ENCODE data around the gene FXYD5. TPM values are rescaled to one million over a fixed set of nuclear protein-coding genes. Genes with fewer than 3 reads are reported as not detected.

Gene FXYD5
- total RNA-seq, 1 experiment from 2014 or later: 123 TPM

- no peaks in the 10 kb centered on the region for H3K36me3 ChIP-seq (ENCODE audit: control insufficient read depth in 1 of 2, insufficient read depth in 2 of 2, low read length in 2 of 2)
- no peak for ATAC-seq
- RAD21 ChIA-PET (ENCODE audit: low non-redundant PET in 1 of 2, low total read pairs in 2 of 2, uncharacterized antibody in 2 of 2, unreplicated experiment in 2 of 2): interaction anchor here (0.6 to 2.3 kb wide), 7 partner anchors 19 to 98 kb away, joined by 3 to 25 read pairs (median 5); no protein-coding TSS in a partner anchor
These were observed 12.5 kb upstream of the FXYD5 start for GRCh38 chr19:35141837-35142605.

More at GRCh38 chr19:35141837-35142605, 12.5 kb upstream of the FXYD5 start:
- Histone ChIP-seq H3K9me3 (ENCODE audit: control insufficient read depth in 1 of 2, insufficient read depth in 1 of 2, low read depth in 1 of 2, low read length in 2 of 2) (no peaks in the 10 kb centered on the region), H3K79me2 (ENCODE audit: insufficient read depth, low read length) (no peaks in the 10 kb centered on the region), H3K27ac (ENCODE audit: low read depth, low read length) (peak overlapping the region; percentile 32; the same call in 1 of the 2 replicates), H2AFZ (ENCODE audit: low read depth, low read length, poor library complexity, severe bottlenecking) (no peak overlapping the region), H3K27me3 (ENCODE audit: insufficient read depth, low read length) (no peaks in the 10 kb centered on the region), H4K20me1 (ENCODE audit: insufficient read depth) (no peaks in the 10 kb centered on the region), H3K9ac (ENCODE audit: low read length) (peak overlapping the region; percentile 56), H3K9me2 (ENCODE audit: insufficient read depth) (no peaks in the 10 kb centered on the region), H3K4me1 (ENCODE audit: control insufficient read depth in 1 of 2, insufficient read depth in 2 of 2, low read length in 2 of 2) (peaks cover 22 to 35% of the 10 kb centered on the region in 2 experiments), H3K4me2 (ENCODE audit: low read length) (peak overlapping the region; percentile 95), H3K4me3 (replicated peaks in 1 of 2; ENCODE audit: low read depth in 1 of 2, low read length in 2 of 2) (peak overlapping the region; percentile 49 to 66)
- no TSS peak for BruUV-seq (replicated peaks)
- ChIA-PET CTCF (interaction anchor here (0.9 to 2.7 kb wide), 19 partner anchors 10 to 304 kb away, joined by 3 to 46 read pairs (median 5); partner anchors contain the start of gene FXYD5), POLR2A (interaction anchor here (1.2 to 1.6 kb wide), 5 partner anchors 12 to 86 kb away, joined by 3 to 12 read pairs (median 3); no protein-coding TSS in a partner anchor)
- intact Hi-C loops (cut with micrococcal nuclease): no loop called here
- TF ChIP-seq MAX (IDR thresholded peaks at IDR 0.05): no peak
- no peak for TF ChIP-seq TCF7L2 (IDR thresholded peaks at IDR 0.05; ENCODE audit: borderline replicate concordance, extremely low read depth, insufficient read depth, insufficient read length)
- TF ChIP-seq ZBTB33 (IDR thresholded peaks at IDR 0.05; ENCODE audit: extremely low read depth, insufficient replicate concordance, low read length): no peak
- no peak for TF ChIP-seq EGR1 (IDR thresholded peaks at IDR 0.05; ENCODE audit: low read depth)
- TF ChIP-seq ZNF274 (IDR thresholded peaks at IDR 0.05; ENCODE audit: low read depth, low read length): no peak
- no peak for TF ChIP-seq CTCF (IDR thresholded peaks at IDR 0.05 in 2 of 3, conservative IDR thresholded peaks at IDR 0.05 in 1 of 3; ENCODE audit: borderline replicate concordance in 1 of 3, insufficient read depth in 1 of 3, low read depth in 2 of 3, low read length in 2 of 3)
- no peak for TF ChIP-seq YY1 (IDR thresholded peaks at IDR 0.05; ENCODE audit: extremely low read depth, insufficient replicate concordance, low read depth, low read length)
- TF ChIP-seq CEBPB (IDR thresholded peaks at IDR 0.05; ENCODE audit: low read depth): no peak
- no peak for TF ChIP-seq CBX3 (IDR thresholded peaks at IDR 0.05; ENCODE audit: low read depth)
- no peak for TF ChIP-seq FOSL1 (IDR thresholded peaks at IDR 0.05; ENCODE audit: low read depth)
- TF ChIP-seq EZH2phosphoT487 (IDR thresholded peaks at IDR 0.05; ENCODE audit: borderline replicate concordance): no peak
- no peak; the same call in 1 of the 2 replicates for TF ChIP-seq SP1 (IDR thresholded peaks at IDR 0.05; ENCODE audit: low read depth)
- TF ChIP-seq POLR2A (IDR thresholded peaks at IDR 0.05; ENCODE audit: borderline replicate concordance, extremely low read depth, insufficient read depth, insufficient read length): no peak
- TF ChIP-seq REST (IDR thresholded peaks at IDR 0.05; ENCODE audit: low read depth): no peak
- no peak for TF ChIP-seq ZFX (IDR thresholded peaks at IDR 0.05)
- no peak for TF ChIP-seq ELF1 (IDR thresholded peaks at IDR 0.05; ENCODE audit: borderline replicate concordance, low read depth)
- TF ChIP-seq JUND (IDR thresholded peaks at IDR 0.05): no peak
- no peak for TF ChIP-seq SRF (IDR thresholded peaks at IDR 0.05; ENCODE audit: low read depth)
- no peak for TF ChIP-seq POLR2AphosphoS5 (IDR thresholded peaks at IDR 0.05; ENCODE audit: low read depth, low read length)
- no peak for DNase-seq (ENCODE audit: low read depth, low spot score)
